ENCODE data around the gene IFI30. TPM values are rescaled to one million over a fixed set of nuclear protein-coding genes. Genes with fewer than 3 reads are reported as not detected.
A peak's percentile ranks its signal among the peaks of the same experiment; 100 is the strongest.

IFI30 gene
- total RNA-seq (2022) (4.7 and 9.1 TPM in 2 replicates), Bru-seq, nascent RNA (not detected), BruChase-seq, experiment 1, labeled RNA remaining after a 6-hour chase (not detected), BruChase-seq, experiment 2, labeled RNA remaining after a 2-hour chase (percentile 20 among the genes with signal in this experiment)
- long read RNA-seq, transcript IFI30-201 (7 exons, 1,134 nt) = major isoform, 11 of 11 reads
- long read RNA-seq, partial matches to known transcripts = 0 of 11 reads
- long read RNA-seq, other reads (novel, unspliced or antisense) = 0 of 11 reads

DNA sequence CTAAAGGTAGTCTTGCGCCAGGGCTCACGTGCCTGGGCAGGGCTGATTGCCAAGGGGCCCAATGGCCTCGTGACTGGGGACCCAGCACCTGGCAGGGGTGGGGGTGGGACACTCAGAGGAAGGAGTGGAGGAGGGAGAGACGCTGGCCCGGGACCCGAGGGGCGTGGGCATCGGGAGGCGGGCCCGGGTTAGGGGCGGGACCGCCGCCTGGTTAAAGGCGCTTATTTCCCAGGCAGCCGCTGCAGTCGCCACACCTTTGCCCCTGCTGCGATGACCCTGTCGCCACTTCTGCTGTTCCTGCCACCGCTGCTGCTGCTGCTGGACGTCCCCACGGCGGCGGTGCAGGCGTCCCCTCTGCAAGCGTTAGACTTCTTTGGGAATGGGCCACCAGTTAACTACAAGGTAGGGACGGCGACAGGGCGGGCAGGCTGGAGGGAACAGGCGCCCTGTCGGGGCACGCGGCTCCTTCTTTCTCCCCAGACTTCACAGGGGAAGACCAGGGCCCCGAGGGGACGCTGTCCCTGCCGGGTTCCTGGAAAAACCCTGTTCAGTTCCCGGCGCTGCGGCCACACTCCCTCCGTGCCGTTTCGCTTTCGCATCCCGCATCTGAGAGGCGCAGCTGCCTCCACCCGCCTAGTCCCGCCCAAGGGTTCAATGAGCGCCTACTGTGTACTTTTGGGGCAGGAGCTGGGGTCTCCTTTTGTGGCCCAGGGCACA, at the start of gene IFI30:
Gene IFI30, plus strand, starts transcription at position 242 of the 717 bp plus-strand sequence. Its CDS starts 29 bp downstream, at position 271.
- Mint-ChIP-seq H3K27me3 (ENCODE audit: insufficient read depth, unreplicated experiment) (no peaks in the 10 kb centered on the region), H3K4me1 (ENCODE audit: insufficient read depth, unreplicated experiment) (peaks cover 5% of the 10 kb centered on the region), H3K4me3 (ENCODE audit: unreplicated experiment) (peak within 1 kb of the TSS; percentile 80), H3K9me3 (ENCODE audit: unreplicated experiment) (no peaks in the 10 kb centered on the region), H3K27ac (ENCODE audit: low read depth, unreplicated experiment) (no peak within 1 kb of the TSS), H3K36me3 (ENCODE audit: insufficient read depth, unreplicated experiment) (peaks cover 32% of the 10 kb centered on the region)
- CTCF ChIA-PET = interaction anchor here (0.9 to 1.5 kb wide), 6 partner anchors 9 to 237 kb away, joined by 3 to 9 read pairs (median 4); no protein-coding TSS in a partner anchor
- intact Hi-C loops (cut with micrococcal nuclease) = no loop called here
- BruUV-seq (replicated peaks) = no TSS peak
- no peak for TF ChIP-seq CTCF (IDR thresholded peaks at IDR 0.05; ENCODE audit: unreplicated experiment)
- DNase-seq (ENCODE audit: unreplicated experiment) = peak; percentile 72
- POLR2A ChIA-PET = interaction anchor here (0.6 to 3.8 kb wide), 9 partner anchors 10 to 707 kb away, joined by 3 to 35 read pairs (median 3); partner anchors contain the start of genes MPV17L2 and RAB3A

DNA sequence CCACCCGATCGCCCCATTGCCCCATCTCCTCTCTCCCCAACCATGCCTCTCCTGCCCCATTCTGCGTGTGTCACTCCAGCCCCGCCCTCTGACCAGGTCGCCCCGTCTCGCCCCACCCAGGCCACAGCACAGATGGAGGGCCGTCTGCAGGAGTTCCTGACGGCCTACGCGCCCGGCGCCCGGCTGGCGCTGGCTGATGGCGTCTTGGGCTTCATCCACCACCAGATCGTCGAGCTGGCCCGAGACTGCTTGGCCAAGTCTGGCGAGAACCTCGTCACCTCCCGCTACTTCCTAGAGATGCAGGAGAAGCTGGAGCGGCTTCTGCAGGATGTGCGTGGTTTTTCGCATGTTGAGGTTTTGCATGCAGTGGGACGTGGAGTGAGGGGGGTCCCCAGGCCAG, 49.8 kb upstream of the IFI30 start:
- Mint-ChIP-seq H3K27me3 (ENCODE audit: insufficient read depth, unreplicated experiment) (no peaks in the 10 kb centered on the region), H3K36me3 (ENCODE audit: insufficient read depth, unreplicated experiment) (peaks cover 28% of the 10 kb centered on the region), H3K9me3 (ENCODE audit: unreplicated experiment) (no peaks in the 10 kb centered on the region), H3K27ac (ENCODE audit: low read depth, unreplicated experiment) (no peak overlapping the region), H3K4me3 (ENCODE audit: unreplicated experiment) (no peak overlapping the region), H3K4me1 (ENCODE audit: insufficient read depth, unreplicated experiment) (peaks cover 5% of the 10 kb centered on the region)
- intact Hi-C loops (cut with micrococcal nuclease) = no loop called here
- TF ChIP-seq CTCF (IDR thresholded peaks at IDR 0.05; ENCODE audit: unreplicated experiment) = no peak
- ChIA-PET POLR2A (no interaction called here), CTCF (interaction anchor here (0.6 to 1.2 kb wide), 2 partner anchors 11 to 110 kb away, joined by 3 to 5 read pairs; no protein-coding TSS in a partner anchor)
- DNase-seq (ENCODE audit: unreplicated experiment) = no peak
- BruUV-seq (replicated peaks) = no TSS peak

DNA sequence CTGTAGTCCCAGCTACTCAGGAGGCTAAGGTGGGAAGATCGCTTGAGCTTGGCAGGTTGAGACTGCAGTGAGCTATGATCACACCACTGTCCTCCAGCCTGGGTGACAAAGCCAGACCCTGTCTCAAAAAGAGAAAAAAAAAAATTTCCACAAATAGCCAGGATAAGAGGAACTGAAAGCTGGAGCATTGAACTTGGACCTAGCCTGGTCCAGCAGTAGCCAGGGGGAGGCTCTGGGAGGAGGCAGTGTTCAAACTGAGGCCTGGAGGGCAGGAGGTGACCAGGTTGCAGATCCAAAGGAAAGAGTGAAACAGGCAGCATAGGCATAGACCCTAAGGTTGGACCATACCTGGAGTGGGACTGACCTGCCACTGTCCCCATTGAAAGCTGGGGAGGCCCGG, 47.5 kb upstream of the IFI30 start:
- Mint-ChIP-seq H3K27me3 (ENCODE audit: insufficient read depth, unreplicated experiment) (no peaks in the 10 kb centered on the region), H3K9me3 (ENCODE audit: unreplicated experiment) (no peaks in the 10 kb centered on the region), H3K27ac (ENCODE audit: low read depth, unreplicated experiment) (no peak overlapping the region), H3K4me1 (ENCODE audit: insufficient read depth, unreplicated experiment) (no peaks in the 10 kb centered on the region), H3K36me3 (ENCODE audit: insufficient read depth, unreplicated experiment) (peaks cover 33% of the 10 kb centered on the region), H3K4me3 (ENCODE audit: unreplicated experiment) (no peak overlapping the region)
- POLR2A ChIA-PET = interaction anchor here (0.8 kb wide), 1 partner anchor 25 kb away, joined by 3 read pairs; no protein-coding TSS in a partner anchor
- CTCF ChIA-PET = interaction anchor here (0.6 to 1.2 kb wide), 5 partner anchors 19 to 126 kb away, joined by 3 to 7 read pairs (median 4); no protein-coding TSS in a partner anchor
- DNase-seq (ENCODE audit: unreplicated experiment) = no peak
- no TSS peak for BruUV-seq (replicated peaks)
- intact Hi-C loops (cut with micrococcal nuclease) = no loop called here
- TF ChIP-seq CTCF (IDR thresholded peaks at IDR 0.05; ENCODE audit: unreplicated experiment) = no peak

GRCh38 chr19:18128044-18128443, 45.6 kb upstream of the IFI30 start:
- Mint-ChIP-seq H3K4me1 (ENCODE audit: insufficient read depth, unreplicated experiment) (no peaks in the 10 kb centered on the region), H3K36me3 (ENCODE audit: insufficient read depth, unreplicated experiment) (peaks cover 33% of the 10 kb centered on the region), H3K9me3 (ENCODE audit: unreplicated experiment) (no peaks in the 10 kb centered on the region), H3K27me3 (ENCODE audit: insufficient read depth, unreplicated experiment) (no peaks in the 10 kb centered on the region), H3K4me3 (ENCODE audit: unreplicated experiment) (no peak overlapping the region), H3K27ac (ENCODE audit: low read depth, unreplicated experiment) (no peak overlapping the region)
- CTCF ChIA-PET = interaction anchor here (0.8 to 1.0 kb wide), 3 partner anchors 10 to 124 kb away, joined by 3 read pairs; no protein-coding TSS in a partner anchor
- no TSS peak for BruUV-seq (replicated peaks)
- no peak for DNase-seq (ENCODE audit: unreplicated experiment)
- POLR2A ChIA-PET = no interaction called here
- intact Hi-C loops (cut with micrococcal nuclease) = no loop called here
- TF ChIP-seq CTCF (IDR thresholded peaks at IDR 0.05; ENCODE audit: unreplicated experiment) = no peak
